ENCODE data around the gene GALC. TPM values are rescaled to one million over a fixed set of nuclear protein-coding genes. Genes with fewer than 3 reads are reported as not detected.

The GALC gene
- total and polyA plus RNA-seq, 9 of the 15 experiments (the other 6 are each of a cell fraction or from before 2014, with no cell fraction given), result 1.6 to 15.0 (median 7.3) TPM

- Histone ChIP-seq H3K9me1 (ENCODE audit: control insufficient read depth, insufficient read depth, low read length) (no peaks in the 10 kb centered on the region), H3K9ac (ENCODE audit: insufficient read depth in 1 of 2, low read depth in 2 of 2, low read length in 2 of 2) (no peak overlapping the region), H4K20me1 (replicated peaks; ENCODE audit: control insufficient read depth, insufficient read depth, low read length) (no peaks in the 10 kb centered on the region), H3K4me2 (ENCODE audit: insufficient read depth, low read length) (no peak overlapping the region), H3K4me1 (replicated peaks in 1 of 2; ENCODE audit: control insufficient read depth in 2 of 2, insufficient read depth in 2 of 2, low read length in 2 of 2) (peaks cover 6 to 13% of the 10 kb centered on the region in 2 experiments), H3K9me3 (replicated peaks; ENCODE audit: control insufficient read depth, insufficient read depth, low read depth, low read length) (no peaks in the 10 kb centered on the region), H2AFZ (ENCODE audit: low read depth, low read length) (no peak overlapping the region), H3K27me3 (ENCODE audit: control insufficient read depth in 2 of 2, insufficient read depth in 2 of 2, low read length in 2 of 2) (no peaks in the 10 kb centered on the region), H3K4me3 (no peak overlapping the region), H3K79me2 (ENCODE audit: control insufficient read depth, insufficient read depth, low read length) (no peaks in the 10 kb centered on the region; the same call in 2 of the 3 replicates), H3K27ac (ENCODE audit: extremely low read depth, low read depth, low read length) (no peak overlapping the region), H3K36me3 (ENCODE audit: control insufficient read depth, insufficient read depth, low read length) (0 out of 3 replicates have a peak, but pooled peaks cover 3% of the 10 kb centered on the region)
- no TSS peak for BruUV-seq (replicated peaks)
- intact Hi-C loops (cut with micrococcal nuclease), result no loop called here
- no peak for ATAC-seq
- POLR2A ChIA-PET, result interaction anchor here (1.5 kb wide), 1 partner anchor 26 kb away, joined by 3 read pairs; no protein-coding TSS in a partner anchor
- FAIRE-seq, result no peak
- TF ChIP-seq IRF1 (CRISPR knock-in tag; IDR thresholded peaks at IDR 0.05; ENCODE audit: borderline replicate concordance) (no peak), ZNF280A (IDR thresholded peaks at IDR 0.05; ENCODE audit: low read depth, partially characterized antibody) (no peak), NFIC (IDR thresholded peaks at IDR 0.05) (no peak), BACH1 (tag; IDR thresholded peaks at IDR 0.05) (no peak), POLR2AphosphoS2 (IDR thresholded peaks at IDR 0.05; ENCODE audit: low read length) (no peak), GABPB2 (CRISPR knock-in tag; conservative IDR thresholded peaks at IDR 0.05) (no peak), ZNF445 (CRISPR knock-in tag; IDR thresholded peaks at IDR 0.05; ENCODE audit: low read depth) (no peak), ZNF311 (CRISPR knock-in tag; IDR thresholded peaks at IDR 0.05) (no peak), ZNF41 (CRISPR knock-in tag; conservative IDR thresholded peaks at IDR 0.05) (no peak), MCM2 (IDR thresholded peaks at IDR 0.05; ENCODE audit: low read depth) (no peak), HNRNPK (IDR thresholded peaks at IDR 0.05; ENCODE audit: low read depth, low read length, poor library complexity, severe bottlenecking) (no peak), SMC3 (conservative IDR thresholded peaks at IDR 0.05; ENCODE audit: insufficient read depth, low read depth, low read length) (no peak)
- TF ChIP-seq, protein P1, sequence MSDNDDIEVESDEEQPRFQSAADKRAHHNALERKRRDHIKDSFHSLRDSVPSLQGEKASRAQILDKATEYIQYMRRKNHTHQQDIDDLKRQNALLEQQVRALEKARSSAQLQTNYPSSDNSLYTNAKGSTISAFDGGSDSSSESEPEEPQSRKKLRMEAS (CRISPR knock-in tag; IDR thresholded peaks at IDR 0.05), result no peak
- CTCF ChIA-PET (ENCODE audit: low intra/inter-chr PET ratio), result no interaction called here
- WGBS (ENCODE audit: insufficient coverage, low coverage, missing lambda C conversion rate), result 69% methylated on average over 5 of the region's 5 CpGs
- in situ Hi-C loops (cut with MboI), result loop anchor here (25.0 kb wide), 1 partner anchor 573 kb away; the partner anchor contains the start of genes PTPN21 and ZC3H14
- no peak for DNase-seq (ENCODE audit: extremely low read depth in 1 of 4, low spot score in 3 of 4)
These were observed 3.6 kb downstream of the GALC start for GRCh38 chr14:87989221-87989955.
